Brain pericyte (primary cell): ENCODE results near the gene ALPG.
"Not testable (repeated sequence)": the region's sequence is repeated elsewhere in the genome, so short reads cannot be mapped to it uniquely, and the experiment has no call there.

ENCODE experiments used
- DNase-seq: peaks from one replicate; pipeline ENCODE4 v3.0.0-alpha.2; 2012; ENCODE audit warnings: low read depth, low spot score

ALPG gene

GRCh38 chr2:232395586-232395985 lies 11.1 kb upstream of the ALPG start:
- DNase-seq = no peak

GRCh38 chr2:232396683-232397082 lies 10.0 kb upstream of the ALPG start:
- no peak for DNase-seq

DNA sequence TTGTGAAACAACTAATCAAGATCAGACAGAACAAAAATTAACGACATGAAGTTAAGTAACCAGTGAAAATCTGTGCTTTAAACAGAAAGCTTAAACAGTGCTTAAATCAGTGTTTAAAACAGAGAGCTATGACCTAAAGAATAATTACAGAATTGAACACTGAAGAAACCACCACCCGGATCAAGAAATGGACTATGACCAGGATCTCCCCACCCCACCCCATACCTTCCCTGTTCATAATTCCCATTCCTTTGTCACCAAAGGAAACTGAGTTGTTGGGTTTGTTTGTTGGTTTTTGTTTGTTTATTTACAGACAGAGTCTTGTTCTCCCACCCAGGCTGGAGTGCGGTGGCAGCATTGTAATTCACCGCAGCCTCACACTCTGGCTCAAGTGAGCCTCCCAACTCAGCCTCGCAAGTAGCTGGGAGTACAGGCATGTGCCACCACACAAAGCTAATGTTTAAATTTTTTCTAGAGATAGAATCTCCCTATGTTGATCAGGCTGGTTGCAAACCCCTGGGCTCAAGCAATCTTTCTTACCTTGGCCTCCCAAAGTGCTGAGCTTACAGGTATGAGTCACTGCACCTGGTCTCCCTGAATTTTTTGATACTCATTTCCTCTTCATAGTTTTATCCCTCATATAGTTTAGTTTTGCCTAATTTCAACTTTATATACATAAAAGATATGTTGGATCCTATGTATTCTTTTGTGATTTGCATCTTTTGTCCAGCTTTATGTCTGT lies 8.2 kb upstream of the ALPG start:
- no peak for DNase-seq

DNA sequence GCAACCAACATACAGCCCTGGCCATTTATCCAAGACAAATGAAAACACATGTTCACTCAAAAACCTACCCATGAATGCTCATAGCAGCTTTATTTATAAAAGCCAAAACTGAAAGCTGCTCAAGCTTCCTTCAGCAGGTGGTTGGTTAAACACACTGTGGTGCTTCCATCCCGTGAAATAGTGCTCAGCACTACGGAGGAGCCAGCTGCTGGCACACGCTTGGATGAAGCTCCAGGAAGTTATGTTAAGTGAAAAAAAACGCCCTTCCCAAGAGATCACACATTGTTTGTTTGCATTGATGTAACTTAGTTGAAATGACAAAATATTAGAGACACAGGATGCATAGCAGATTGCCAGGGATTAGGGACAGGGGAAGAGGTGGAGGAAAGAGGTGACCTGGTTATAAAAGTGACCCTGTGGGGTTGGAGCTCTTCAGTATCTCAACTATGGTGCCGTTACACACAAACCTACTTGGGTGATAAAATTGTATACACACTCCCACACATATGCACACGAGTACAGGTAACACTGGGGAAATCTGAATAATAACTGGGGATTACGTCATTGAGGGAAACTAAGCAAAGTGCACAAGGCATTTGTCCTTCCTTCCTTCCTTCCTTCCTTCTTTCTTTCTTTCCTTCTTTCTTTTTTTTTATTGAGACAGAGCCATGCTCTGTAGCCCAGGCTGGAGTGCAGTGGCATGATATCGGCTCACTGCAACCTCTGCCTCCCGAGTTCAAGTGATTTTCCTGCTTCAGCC lies 6.2 kb upstream of the ALPG start:
- DNase-seq = no peak

- DNase-seq = no peak
Observed at GRCh38 chr2:232402518-232402917, 4.1 kb upstream of the ALPG start.

DNA sequence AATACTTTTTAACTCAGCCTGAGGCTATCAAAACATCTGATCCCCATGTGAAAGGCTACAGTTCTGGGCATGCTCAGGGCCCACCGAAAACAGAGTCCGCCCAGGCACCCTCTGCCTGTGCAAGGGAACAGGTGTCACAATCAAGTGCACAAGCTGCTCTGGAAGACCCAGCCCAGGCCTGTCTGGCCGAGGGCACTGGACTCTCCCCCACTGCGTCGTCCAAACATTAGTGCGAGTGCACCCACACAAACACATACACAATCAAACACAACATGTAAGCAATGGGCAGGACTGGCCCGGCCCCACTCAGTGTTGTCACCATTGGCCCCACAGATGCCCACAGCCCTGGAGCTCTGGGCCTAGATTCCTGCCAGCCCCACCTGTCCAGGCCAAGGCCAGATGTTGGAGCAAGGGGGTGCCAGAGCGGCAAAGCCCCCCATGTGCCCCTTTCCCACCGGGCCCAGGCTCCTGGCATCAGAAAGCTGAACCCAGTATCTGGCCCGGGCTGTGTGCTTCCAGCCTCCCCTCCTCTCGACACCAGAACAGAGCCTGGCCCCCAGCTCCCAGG lies 617 bp upstream of the ALPG start:
- no peak for DNase-seq

- DNase-seq = not testable (repeated sequence)
Observed at GRCh38 chr2:232407428-232408150, 945 bp downstream of the ALPG start.

- not testable (repeated sequence) for DNase-seq
Observed at GRCh38 chr2:232408269-232408668, 1.6 kb downstream of the ALPG start.

DNA sequence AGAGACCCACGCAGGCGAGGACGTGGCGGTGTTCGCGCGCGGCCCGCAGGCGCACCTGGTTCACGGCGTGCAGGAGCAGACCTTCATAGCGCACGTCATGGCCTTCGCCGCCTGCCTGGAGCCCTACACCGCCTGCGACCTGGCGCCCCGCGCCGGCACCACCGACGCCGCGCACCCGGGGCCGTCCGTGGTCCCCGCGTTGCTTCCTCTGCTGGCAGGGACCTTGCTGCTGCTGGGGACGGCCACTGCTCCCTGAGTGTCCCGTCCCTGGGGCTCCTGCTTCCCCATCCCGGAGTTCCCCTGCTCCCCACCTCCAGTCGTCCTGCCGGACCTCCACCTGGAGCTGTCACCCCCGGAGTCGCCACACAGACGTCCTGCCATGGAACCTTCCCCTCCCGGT lies 3.0 kb downstream of the ALPG start:
- DNase-seq = not testable (repeated sequence)

DNA sequence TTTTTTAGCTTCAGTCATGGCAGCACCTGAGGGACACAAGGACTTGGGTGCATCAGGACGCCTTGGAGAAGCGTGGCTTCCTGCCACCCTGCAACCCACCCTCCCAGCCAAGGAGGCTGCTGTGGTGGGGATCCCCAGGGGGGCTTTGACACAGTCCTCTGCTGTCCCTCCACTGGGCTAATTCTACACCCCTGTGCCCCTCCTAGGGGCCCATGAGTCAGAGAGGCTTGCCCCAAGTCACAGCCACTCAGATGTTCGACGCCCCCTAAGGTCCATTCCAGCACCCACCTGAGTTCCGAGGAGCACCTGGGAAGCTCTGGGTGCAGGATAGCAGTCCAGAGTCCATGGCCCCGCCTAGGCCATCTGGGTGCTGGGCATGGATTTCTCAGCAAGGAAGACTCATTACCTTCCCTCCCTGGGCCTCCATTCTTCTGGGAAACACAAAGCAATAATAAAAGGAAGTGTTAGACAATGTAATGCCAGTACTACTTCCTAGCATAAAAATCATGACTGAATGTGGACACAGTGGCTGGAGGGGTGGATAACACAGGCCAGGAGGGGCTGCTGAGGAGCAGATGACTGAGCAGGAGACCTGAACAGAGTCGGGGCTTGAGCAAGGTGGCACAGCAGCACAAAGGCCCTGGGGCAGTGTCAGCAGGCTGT lies 3.7 kb downstream of the ALPG start:
- no peak for DNase-seq

DNA sequence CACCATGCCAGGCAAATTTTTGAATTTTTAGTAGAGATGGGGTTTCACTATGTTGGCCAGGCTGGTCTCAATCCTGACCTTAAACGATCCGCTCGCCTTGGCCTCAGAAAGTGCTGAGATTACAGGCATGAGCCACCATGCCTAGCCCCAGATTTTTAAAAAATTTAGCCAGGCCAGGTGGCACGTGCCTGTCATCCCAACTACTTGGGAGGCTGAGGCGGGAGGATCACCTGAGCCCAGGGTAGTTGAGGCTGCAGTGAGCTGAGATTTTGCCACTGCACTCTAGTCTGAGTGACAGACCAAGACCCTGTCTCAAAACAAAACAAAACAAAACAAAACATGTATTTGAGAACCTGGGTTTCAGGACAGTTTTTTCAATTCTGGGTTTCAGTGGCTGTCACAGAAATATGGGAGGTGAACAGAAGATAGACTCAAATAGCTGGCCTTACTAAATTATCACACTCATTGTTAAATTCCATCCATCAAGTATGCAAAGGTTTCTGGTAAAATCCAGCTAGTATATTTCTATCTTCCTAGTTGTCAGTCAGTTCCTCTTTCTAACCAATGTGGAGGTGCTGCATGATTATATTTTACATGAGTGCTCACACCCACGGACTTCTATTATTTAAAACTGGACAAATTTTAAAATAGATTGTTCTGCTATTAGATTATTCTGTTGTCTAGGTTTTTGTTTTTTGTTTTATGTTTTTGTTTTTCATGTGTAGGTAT lies 5.4 kb downstream of the ALPG start:
- no peak for DNase-seq

DNA sequence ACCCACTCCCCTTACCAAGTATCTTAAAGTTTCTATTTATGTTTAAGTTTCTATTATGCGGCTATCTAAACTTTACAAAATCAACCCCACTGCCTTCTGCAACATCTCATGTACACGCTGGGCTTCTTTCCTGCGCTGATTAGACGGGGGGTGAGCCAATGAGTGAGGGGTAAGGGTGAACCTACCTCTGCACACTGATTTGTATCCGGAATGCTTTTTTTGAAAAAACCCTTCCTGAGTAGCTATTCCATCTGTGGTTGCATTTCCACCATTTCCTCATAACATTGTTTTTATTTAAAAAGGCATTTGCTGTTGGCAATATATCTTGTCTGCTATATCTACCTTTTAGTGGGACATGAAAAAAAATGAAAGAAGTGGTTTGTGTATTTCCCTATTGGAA lies 6.3 kb downstream of the ALPG start:
- DNase-seq = no peak

GRCh38 chr2:232415138-232415690 lies 8.6 kb downstream of the ALPG start:
- DNase-seq = no peak

GRCh38 chr2:232415736-232416520 lies 9.3 kb downstream of the ALPG start:
- no peak for DNase-seq

GRCh38 chr2:232416521-232417470 lies 10.2 kb downstream of the ALPG start:
- DNase-seq = no peak

DNA sequence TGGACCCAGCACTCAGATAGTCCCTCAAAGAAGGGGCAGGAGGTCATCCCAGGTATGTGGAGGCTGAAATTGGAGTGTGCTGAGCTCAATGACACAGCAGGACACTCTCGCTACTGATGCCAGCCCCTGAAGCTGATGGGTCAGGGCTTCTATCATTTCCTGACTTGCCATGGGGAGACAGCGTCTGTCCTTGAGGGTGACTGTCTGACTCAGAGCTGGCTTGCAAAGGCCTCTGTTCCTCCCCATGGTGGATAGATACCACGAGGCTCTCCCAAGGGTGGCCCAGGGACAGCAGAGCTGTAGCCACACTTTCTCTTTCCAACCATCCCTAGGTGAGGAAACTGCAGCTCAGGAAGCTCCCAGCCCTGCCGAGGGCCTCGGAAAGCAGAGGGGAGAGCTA lies 10.8 kb downstream of the ALPG start:
- DNase-seq = no peak

DNA sequence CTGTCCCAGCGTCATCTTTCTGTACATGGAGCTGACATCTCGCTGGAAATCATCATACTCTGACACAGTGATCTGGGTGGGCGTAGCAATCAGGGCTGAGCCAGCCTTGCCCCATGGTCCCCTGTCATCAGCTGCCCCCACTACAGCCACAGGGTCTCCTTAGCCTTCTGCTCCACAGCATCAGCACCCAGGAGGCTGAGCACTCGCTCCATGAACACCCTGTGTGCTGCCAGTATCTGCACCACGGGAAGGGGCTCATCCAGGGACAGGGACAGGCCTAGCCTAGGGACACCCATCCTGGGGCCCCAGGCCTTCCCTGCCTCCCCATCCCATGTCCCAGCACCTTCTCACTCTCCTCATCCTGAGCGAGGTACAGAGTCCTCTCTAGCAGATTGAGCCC lies 11.4 kb downstream of the ALPG start:
- DNase-seq = no peak

GRCh38 chr2:232418466-232419244 lies 12.0 kb downstream of the ALPG start:
- no peak for DNase-seq
